ENCODE results near the gene SMURF2.
"Not testable (repeated sequence)": the region's sequence is repeated elsewhere in the genome, so short reads cannot be mapped to it uniquely, and the experiment has no call there.

SMURF2 gene

DNA sequence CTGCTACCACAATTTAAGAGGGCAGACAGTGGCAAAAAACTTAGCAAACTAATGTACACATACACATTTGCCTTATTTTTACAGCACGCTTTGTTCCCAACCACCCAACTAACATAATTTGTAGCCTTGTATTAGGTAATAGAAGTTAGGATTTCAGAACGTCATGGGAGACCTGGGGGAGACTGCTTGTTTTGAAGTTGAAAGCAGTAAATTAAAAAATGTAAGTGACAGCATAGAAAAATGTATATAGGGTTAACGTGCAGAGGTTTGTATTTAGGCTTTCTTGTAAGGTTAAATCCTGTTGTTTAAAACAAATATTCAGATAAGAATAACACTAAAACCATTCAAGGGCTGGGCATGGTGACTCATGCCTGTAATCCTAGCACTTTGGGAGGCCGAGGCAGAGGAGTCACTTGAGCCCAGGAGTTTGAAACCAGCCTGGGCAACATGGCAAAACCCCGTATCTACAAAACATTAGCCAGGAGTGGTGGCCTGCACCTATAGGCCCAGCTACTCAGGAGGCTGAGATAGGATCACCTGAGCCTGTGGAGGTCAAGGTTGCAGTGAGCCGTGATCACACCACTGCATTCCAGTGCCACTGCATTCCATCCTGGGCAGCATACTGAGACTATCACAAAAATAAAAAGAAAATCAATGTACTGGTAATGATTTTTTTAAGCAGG lies 2.3 kb upstream of the SMURF2 start:
- DNase-seq, result not testable (repeated sequence)

DNA sequence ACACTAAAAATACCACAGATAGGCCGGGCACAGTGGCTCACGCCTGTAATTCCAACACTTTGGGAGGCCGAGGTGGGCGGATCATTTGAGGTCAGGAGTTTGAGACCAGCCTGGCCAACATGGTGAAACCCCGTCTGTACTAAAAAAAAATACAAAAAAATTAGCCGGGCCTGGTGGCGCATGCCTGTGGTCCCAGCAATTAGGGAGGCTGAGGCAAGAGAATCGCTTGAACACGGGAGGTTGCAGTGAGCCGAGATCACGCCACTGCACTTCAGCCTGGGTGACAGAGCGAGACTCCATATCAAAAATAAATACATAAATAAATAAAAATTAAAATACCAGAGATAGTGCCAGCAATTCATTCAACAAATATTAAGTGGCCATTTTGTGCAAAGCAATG lies 1.7 kb upstream of the SMURF2 start:
- not testable (repeated sequence) for DNase-seq

- no peak for DNase-seq
These were observed 764 bp upstream of the SMURF2 start for GRCh38 chr17:64662774-64663367.

GRCh38 chr17:64661726-64661975 lies 456 bp downstream of the SMURF2 start:
- DNase-seq, result no peak

- DNase-seq, result peak; percentile 16
These were observed 955 bp downstream of the SMURF2 start for GRCh38 chr17:64660978-64661725.

DNA sequence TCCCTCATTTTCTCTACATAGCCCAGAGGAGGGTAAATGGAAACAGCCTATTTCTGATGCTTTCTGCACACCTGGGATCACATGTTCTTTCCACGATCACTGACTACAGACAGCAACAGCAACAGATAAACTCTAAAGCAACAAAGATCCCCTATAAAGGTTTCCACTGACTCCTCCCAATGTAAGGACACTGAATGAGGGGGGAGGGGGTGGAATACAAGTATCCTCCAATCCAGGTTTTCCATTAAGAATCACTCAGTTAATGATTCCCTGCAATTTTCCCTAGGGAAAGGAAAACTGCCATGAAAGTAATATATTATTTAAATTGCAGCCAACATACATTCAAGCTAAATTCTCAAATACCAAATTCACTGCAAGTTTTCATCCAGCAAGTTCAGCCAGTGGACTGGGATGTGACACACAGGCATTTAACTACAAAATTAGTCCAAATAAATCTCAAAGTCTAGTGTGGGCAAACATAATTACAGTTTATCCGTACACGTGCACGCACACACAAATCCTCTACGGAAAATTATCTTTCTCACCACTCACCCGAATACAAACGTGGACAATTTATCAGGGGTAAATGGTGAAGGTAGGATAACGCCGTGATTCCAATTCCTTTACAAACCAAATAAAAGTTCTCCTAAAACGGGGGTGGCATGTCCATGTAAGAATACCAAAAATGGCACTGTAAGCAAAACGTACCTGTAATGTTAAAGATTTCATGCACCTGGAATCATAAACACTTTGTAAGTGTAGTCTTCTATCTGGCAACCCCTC lies 1.7 kb downstream of the SMURF2 start:
- DNase-seq, result not testable (repeated sequence)

DNA sequence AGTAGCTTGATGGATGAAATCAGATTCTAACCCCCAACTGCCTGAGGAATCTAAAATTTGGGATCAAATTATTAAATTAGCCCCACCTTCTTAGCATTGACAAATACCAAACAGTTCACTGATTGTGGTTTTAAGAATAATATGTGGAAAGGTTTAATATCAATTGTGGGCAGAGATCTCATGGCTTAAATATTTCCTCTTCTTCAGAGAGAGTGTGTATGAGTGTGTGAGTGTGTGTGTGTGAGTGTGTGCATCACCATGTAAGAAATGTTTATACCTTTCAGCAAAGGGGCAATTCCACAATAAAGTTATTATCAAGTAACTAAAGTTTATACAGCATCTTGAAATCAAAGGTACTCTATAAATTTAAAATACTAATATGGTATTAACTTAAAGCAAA lies 3.2 kb downstream of the SMURF2 start:
- no peak for DNase-seq

GRCh38 chr17:64657610-64658125 lies 4.4 kb downstream of the SMURF2 start:
- no peak for DNase-seq

- no peak for DNase-seq
These were observed 6.4 kb downstream of the SMURF2 start for GRCh38 chr17:64655704-64656103.

GRCh38 chr17:64653985-64654355 lies 8.1 kb downstream of the SMURF2 start:
- no peak for DNase-seq

GRCh38 chr17:64653325-64653984 lies 8.7 kb downstream of the SMURF2 start:
- no peak for DNase-seq

- no peak for DNase-seq
These were observed 10.2 kb downstream of the SMURF2 start for GRCh38 chr17:64651889-64652288.

GRCh38 chr17:64648234-64648633 lies 13.9 kb downstream of the SMURF2 start:
- no peak for DNase-seq

DNA sequence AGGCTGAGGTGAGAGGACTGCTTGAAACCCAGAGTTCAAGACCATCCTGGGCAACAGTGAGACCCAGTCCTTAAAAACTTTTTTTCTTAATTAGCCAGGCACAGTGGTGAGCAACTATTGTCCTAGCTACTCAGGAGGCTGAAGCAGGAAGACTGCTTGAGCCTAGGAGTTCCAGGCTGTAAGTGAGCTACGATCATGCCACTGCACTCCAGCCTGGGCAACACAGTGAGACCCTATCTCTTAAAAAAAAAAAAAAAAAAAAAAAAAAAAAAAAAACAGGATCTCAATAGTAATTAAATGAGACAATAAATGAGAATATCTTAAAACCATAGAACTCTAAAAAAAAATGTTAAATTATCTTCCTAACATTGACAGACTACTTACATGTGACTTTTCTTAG lies 14.3 kb downstream of the SMURF2 start:
- DNase-seq, result no peak

DNA sequence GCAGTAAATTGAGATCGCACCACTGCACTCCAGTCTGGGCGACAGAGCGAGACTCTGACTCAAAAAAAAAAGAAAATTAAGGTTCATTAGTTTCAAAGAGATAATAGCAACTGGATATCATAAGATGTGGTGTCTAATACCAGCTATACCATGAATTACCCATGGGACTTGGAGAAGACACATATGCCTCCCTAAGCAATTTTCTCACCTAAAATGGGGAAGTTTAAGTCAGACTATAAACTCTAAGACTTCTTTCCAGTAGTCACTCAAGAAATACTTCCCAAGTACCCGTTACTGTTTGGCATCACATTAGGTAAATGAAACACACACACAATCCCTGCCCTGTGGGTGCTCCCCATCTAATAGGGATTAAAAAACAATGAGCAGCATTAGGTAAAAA lies 22.6 kb downstream of the SMURF2 start:
- no peak for DNase-seq

- DNase-seq, result no peak
These were observed 23.4 kb downstream of the SMURF2 start for GRCh38 chr17:64638552-64639203.

DNA sequence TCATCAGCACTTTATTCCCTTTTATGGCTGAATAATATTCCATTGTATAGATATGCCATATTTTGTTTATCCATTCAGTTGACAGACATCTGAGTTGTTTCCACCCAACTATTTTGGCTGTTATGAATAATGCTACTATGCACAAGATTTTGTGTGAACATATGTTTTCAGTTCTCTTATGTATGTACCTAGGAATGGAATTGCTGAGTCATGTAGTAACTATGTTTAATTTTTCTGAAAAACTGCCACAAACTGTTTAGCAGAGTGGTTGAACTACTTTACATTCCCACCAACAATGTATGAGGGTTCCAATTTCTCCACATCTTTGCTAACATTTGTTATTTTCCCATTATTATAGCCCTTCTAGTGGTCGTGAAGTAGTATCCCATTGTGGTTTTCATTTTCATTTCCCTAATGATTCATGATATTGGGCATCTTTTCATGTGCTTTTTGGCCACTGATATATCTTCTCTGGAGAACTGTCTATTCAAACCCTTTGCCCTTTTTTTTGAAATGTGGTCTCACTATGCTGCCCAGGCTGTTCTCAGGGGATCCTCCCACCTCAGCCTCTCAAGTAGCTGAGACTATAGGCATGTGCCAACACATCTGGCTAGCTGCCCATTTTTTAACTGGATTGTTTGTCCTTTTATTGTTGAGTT lies 26.3 kb downstream of the SMURF2 start:
- DNase-seq, result no peak

DNA sequence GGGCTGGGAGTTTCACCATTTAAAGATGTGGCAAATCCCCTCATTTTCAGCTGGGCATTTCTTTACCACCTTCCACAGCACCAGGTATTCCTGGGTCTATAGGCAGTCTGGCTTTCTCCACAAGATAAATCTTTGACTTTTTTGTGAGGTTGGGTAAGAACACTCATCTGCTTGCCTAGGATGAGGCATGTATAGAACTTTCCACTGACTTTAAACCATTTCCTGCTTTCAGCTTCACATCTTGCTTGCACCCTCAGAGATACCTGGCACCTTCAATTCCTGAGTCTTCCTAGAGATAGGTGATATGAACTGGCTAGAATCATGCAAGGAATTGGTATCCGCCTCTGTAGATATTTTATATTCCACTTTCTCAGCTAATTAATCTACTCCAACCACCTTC lies 27.9 kb downstream of the SMURF2 start:
- DNase-seq, result no peak

GRCh38 chr17:64632606-64633005 lies 29.5 kb downstream of the SMURF2 start:
- DNase-seq, result no peak

DNA sequence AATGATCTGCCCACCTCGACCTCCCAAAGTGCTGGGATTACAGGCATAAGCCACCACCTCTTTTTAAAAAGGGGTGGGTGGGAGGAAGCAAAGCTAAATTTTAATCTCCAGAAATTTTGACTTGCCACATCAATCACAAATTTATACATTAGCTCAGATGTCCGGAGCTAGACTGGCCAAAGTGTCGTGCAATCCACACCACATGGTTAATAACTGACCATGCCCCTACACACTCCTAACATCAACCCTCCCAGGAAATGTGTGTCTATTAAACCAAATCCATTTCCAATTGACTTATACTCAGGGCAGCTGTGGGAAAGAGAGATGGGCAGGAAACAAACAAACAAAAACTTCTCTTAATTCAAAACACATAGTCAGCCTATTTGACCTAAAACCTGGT lies 29.9 kb downstream of the SMURF2 start:
- no peak for DNase-seq

GRCh38 chr17:64630309-64631223 lies 31.5 kb downstream of the SMURF2 start:
- DNase-seq, result no peak

Measured in T-helper 9 cell (primary cell).